Coronary artery (tissue), 2 donors: ENCODE measurements around the gene SSR3.

Source experiments
- DNase-seq: peaks from one replicate; pipeline ENCODE4 v3.0.0-alpha.2; 2017; ENCODE audit warnings: low spot score
- H3K27ac ChIP-seq, 2 donors: fragments of 200-600 bp; sonication (generic); one replicate each; pipeline ENCODE4 v1.5.1; 2016 to 2019
- H3K4me3 ChIP-seq: fragments of 200-600 bp; sonication (generic); 2 replicates; pipeline ENCODE4 v1.5.1; 2016; ENCODE audit warnings: mild to moderate bottlenecking, moderate library complexity
- CTCF ChIP-seq: fragments of 200-600 bp; sonication (generic); IDR thresholded peaks from one replicate; pipeline ENCODE4 v1.5.1; 2019; ENCODE audit warnings: antibody characterized with exemption

Gene SSR3

GRCh38 chr3:156547637-156548036 lies 7.3 kb downstream of the SSR3 start:
- Histone ChIP-seq H3K27ac (no peak overlapping the region), H3K4me3 (no peak overlapping the region)
- DNase-seq: no peak
- TF ChIP-seq CTCF: no peak

GRCh38 chr3:156543043-156543555 lies 11.8 kb downstream of the SSR3 start:
- no peak for TF ChIP-seq CTCF
- no peak overlapping the region for H3K4me3 ChIP-seq
- DNase-seq: no peak
- peak overlapping the region; percentile 55 to 73 for H3K27ac ChIP-seq

GRCh38 chr3:156542101-156543042 lies 12.5 kb downstream of the SSR3 start:
- peak overlapping the region; percentile 55 to 73 for H3K27ac ChIP-seq
- no peak for TF ChIP-seq CTCF
- DNase-seq: no peak
- no peak overlapping the region for H3K4me3 ChIP-seq

GRCh38 chr3:156539802-156540201 lies 15.1 kb downstream of the SSR3 start:
- peak overlapping the region in 1 of 2 donors; percentile 29 for H3K27ac ChIP-seq
- H3K4me3 ChIP-seq: no peak overlapping the region
- TF ChIP-seq CTCF: no peak
- no peak for DNase-seq

- no peak for DNase-seq
These were observed 15.9 kb downstream of the SSR3 start for GRCh38 chr3:156539051-156539450.

GRCh38 chr3:156536524-156537316 lies 18.2 kb downstream of the SSR3 start:
- no peak for TF ChIP-seq CTCF
- H3K27ac ChIP-seq: peak overlapping the region in 1 of 2 donors; percentile 88
- H3K4me3 ChIP-seq: no peak overlapping the region
- no peak for DNase-seq

More at GRCh38 chr3:156539051-156539450, 15.9 kb downstream of the SSR3 start:
- Histone ChIP-seq H3K4me3 (no peak overlapping the region), H3K27ac (no peak overlapping the region)
- TF ChIP-seq CTCF: no peak
